Thymus (tissue), 11 donors: Measurements from ENCODE around the gene PILRA. TPM values are rescaled to one million over a fixed set of nuclear protein-coding genes. Genes with fewer than 3 reads are reported as not detected.
"Not testable (repeated sequence)": the region's sequence is repeated elsewhere in the genome, so short reads cannot be mapped to it uniquely, and the experiment has no call there.

Experiments used
- DNase-seq, 9 donors: peaks; one replicate each; pipeline ENCODE4 v3.0.0-alpha.2; 2013; ENCODE audit warnings: low spot score in 9 of 9, low read depth in 6 of 9, missing footprints in 1 of 9
- H3K27ac ChIP-seq, 2 donors: one replicate each; pipeline ENCODE4 v1.5.1; 2013; ENCODE audit warnings: control low read depth in 1 of 2, low read depth in 1 of 2, low read length in 1 of 2, mild to moderate bottlenecking in 1 of 2, moderate library complexity in 1 of 2
- H3K27me3 ChIP-seq, 2 donors: one replicate each; pipeline ENCODE4 v1.5.1; 2013; ENCODE audit warnings: low read length in 1 of 2; ENCODE audit not compliant: control insufficient read depth in 2 of 2, insufficient read depth in 1 of 2
- H3K36me3 ChIP-seq, 2 donors: one replicate each; pipeline ENCODE4 v1.5.1; 2013; ENCODE audit warnings: low read length in 1 of 2, mild to moderate bottlenecking in 1 of 2, moderate library complexity in 1 of 2; ENCODE audit not compliant: control insufficient read depth in 2 of 2, insufficient read depth in 2 of 2
- H3K4me1 ChIP-seq, 2 donors: one replicate each; pipeline ENCODE4 v1.5.1; 2013; ENCODE audit warnings: low read length in 2 of 2; ENCODE audit not compliant: control insufficient read depth in 2 of 2, insufficient read depth in 2 of 2
- H3K4me3 ChIP-seq, 2 donors: one replicate each; pipeline ENCODE4 v1.5.1; 2013; ENCODE audit warnings: low read length in 2 of 2, control low read depth in 1 of 2, mild to moderate bottlenecking in 1 of 2
- H3K9me3 ChIP-seq, 2 donors: one replicate each; pipeline ENCODE4 v1.5.1; 2013; ENCODE audit warnings: low read length in 1 of 2, mild to moderate bottlenecking in 1 of 2; ENCODE audit not compliant: control insufficient read depth in 2 of 2, insufficient read depth in 1 of 2
- WGBS: extraction: QIAGEN DNeasy Blood & Tissue Kit; methylation state at CpG from one replicate; pipeline ENCODE4 v1.1.7; 2013; 5-methylcytosine and 5-hydroxymethylcytosine counted together
- polyA plus RNA-seq: library from polyadenylated mRNA; stranded (reverse); fragments of 200-250 nt; gene quantifications from one replicate; pipeline ENCODE4 v1.2.3, GENCODE V29; 2013
- total RNA-seq: library from RNA; stranded (reverse); fragments of 120-200 nt; gene quantifications from one replicate; pipeline ENCODE4 v1.2.4, GENCODE V29; 2013
- donor health status: healthy.

The PILRA gene
- total and polyA plus RNA-seq, 2 donors: 4.6 to 12.2 TPM

- DNase-seq: no peak
- no peaks in the 10 kb centered on the region for H3K9me3 ChIP-seq
- peaks cover 0 to 50% of the 10 kb centered on the region in 2 donors for H3K4me1 ChIP-seq
- peaks cover 3 to 19% of the 10 kb centered on the region in 2 donors for H3K36me3 ChIP-seq
- whole genome bisulfite sequencing: 90% methylated on average over 7 of the region's 7 CpGs
- no peaks in the 10 kb centered on the region for H3K27me3 ChIP-seq
- H3K4me3 ChIP-seq: no peak overlapping the region
- no peak overlapping the region for H3K27ac ChIP-seq
Observed at GRCh38 chr7:100371561-100372171, 1.6 kb upstream of the PILRA start.

- H3K27ac ChIP-seq: peak overlapping the region in 1 of 2 donors; percentile 56
- no peaks in the 10 kb centered on the region for H3K27me3 ChIP-seq
- WGBS: 54% methylated on average over 8 of the region's 8 CpGs
- H3K4me1 ChIP-seq: peaks cover 0 to 46% of the 10 kb centered on the region in 2 donors
- peaks cover 3 to 14% of the 10 kb centered on the region in 2 donors for H3K36me3 ChIP-seq
- no peak overlapping the region for H3K4me3 ChIP-seq
- peak in 2 of 9 donors; percentile 40 to 58 for DNase-seq
- no peaks in the 10 kb centered on the region for H3K9me3 ChIP-seq
Observed at GRCh38 chr7:100372256-100372655, 1.0 kb upstream of the PILRA start.

GRCh38 chr7:100372694-100373093, 593 bp upstream of the PILRA start:
- Histone ChIP-seq H3K4me1 (peaks cover 0 to 46% of the 10 kb centered on the region in 2 donors), H3K36me3 (peaks cover 0 to 9% of the 10 kb centered on the region in 2 donors), H3K27ac (peak overlapping the region in 1 of 2 donors; percentile 56), H3K9me3 (no peaks in the 10 kb centered on the region), H3K27me3 (no peaks in the 10 kb centered on the region), H3K4me3 (no peak overlapping the region)
- DNase-seq: no peak
- WGBS: 84% methylated on average over 6 of the region's 6 CpGs

GRCh38 chr7:100373870-100374598, 747 bp downstream of the PILRA start:
- not testable (repeated sequence) for H3K4me3 ChIP-seq, H3K27ac ChIP-seq, DNase-seq, H3K36me3 ChIP-seq, H3K9me3 ChIP-seq, H3K27me3 ChIP-seq
- peaks cover 0 to 37% of the 10 kb centered on the region in 2 donors for H3K4me1 ChIP-seq
- WGBS: 92% methylated on average over 15 of the region's 15 CpGs

GRCh38 chr7:100374601-100375000, 1.3 kb downstream of the PILRA start:
- WGBS: 70% methylated on average over 5 of the region's 5 CpGs
- H3K27ac ChIP-seq: no peak overlapping the region
- H3K27me3 ChIP-seq: no peaks in the 10 kb centered on the region
- no peaks in the 10 kb centered on the region for H3K36me3 ChIP-seq
- H3K9me3 ChIP-seq: no peaks in the 10 kb centered on the region
- H3K4me1 ChIP-seq: peaks cover 0 to 32% of the 10 kb centered on the region in 2 donors
- no peak overlapping the region for H3K4me3 ChIP-seq
- peak in 1 of 9 donors; percentile 40 for DNase-seq

GRCh38 chr7:100376066-100376465, 2.8 kb downstream of the PILRA start:
- Histone ChIP-seq H3K4me3 (no peak overlapping the region), H3K9me3 (no peaks in the 10 kb centered on the region), H3K36me3 (no peaks in the 10 kb centered on the region), H3K4me1 (peaks cover 0 to 32% of the 10 kb centered on the region in 2 donors), H3K27me3 (no peaks in the 10 kb centered on the region), H3K27ac (no peak overlapping the region)
- DNase-seq: no peak
- 98% methylated on average over 3 of the region's 3 CpGs for WGBS

GRCh38 chr7:100378114-100378755, 4.9 kb downstream of the PILRA start:
- WGBS: 99% methylated on average over 4 of the region's 4 CpGs
- DNase-seq: no peak

GRCh38 chr7:100380196-100380595, 6.9 kb downstream of the PILRA start:
- no peak overlapping the region for H3K27ac ChIP-seq
- WGBS: 52% methylated on average over 4 of the region's 4 CpGs

More at GRCh38 chr7:100378114-100378755, 4.9 kb downstream of the PILRA start:
- Histone ChIP-seq H3K27ac (no peak overlapping the region), H3K9me3 (no peaks in the 10 kb centered on the region), H3K4me3 (no peak overlapping the region), H3K36me3 (no peaks in the 10 kb centered on the region), H3K27me3 (no peaks in the 10 kb centered on the region), H3K4me1 (peaks cover 0 to 17% of the 10 kb centered on the region in 2 donors)

More at GRCh38 chr7:100380196-100380595, 6.9 kb downstream of the PILRA start:
- Histone ChIP-seq H3K9me3 (no peaks in the 10 kb centered on the region), H3K4me1 (peaks cover 0 to 2% of the 10 kb centered on the region in 2 donors), H3K36me3 (no peaks in the 10 kb centered on the region), H3K4me3 (no peak overlapping the region), H3K27me3 (no peaks in the 10 kb centered on the region)
- no peak for DNase-seq
